ENCODE data around the gene EFNA3. TPM values are rescaled to one million over a fixed set of nuclear protein-coding genes. Genes with fewer than 3 reads are reported as not detected.

Gene EFNA3
- total RNA-seq, 1 donor from 2014 or later, result 1.0 TPM

DNA sequence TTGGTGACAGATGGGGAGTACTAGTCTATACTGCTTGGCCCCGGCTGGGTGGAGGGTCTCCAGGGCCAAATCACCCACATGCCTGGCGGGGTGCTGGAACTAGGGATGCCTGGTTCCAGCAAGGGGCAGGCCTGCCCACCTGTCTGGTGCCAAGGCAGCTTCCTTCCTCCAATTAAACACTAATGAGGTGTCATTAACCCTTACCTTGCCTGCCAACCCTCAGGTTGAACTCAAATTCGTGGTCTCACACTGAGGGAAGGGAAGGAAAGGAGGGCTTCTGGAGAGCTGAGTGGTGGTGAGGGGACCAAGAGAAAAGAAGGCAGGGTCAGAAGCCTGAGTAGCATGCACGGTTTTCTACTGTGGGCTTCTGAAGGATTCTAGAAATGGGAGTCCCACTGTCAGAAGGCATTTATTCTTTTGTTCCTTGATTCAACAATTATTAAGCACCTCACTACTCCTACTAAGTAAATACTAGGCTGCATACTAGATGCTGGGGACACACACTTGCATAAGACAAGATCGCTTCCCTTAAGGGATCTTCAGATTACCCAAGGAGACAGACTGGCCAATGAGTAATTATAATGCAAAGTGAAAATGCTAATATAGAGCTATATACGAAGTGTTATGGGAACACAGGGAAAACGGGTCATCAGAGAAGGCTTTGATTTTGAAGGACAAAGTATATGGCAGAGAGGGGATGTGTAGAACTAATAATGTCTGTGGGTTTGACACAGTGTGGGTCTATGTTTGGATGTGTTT, 5.9 kb upstream of the EFNA3 start:
- DNase-seq (no peak), ATAC-seq (no peak)
- no peaks in the 10 kb centered on the region for H3K27me3 ChIP-seq
- H3K9me3 ChIP-seq, result no peaks in the 10 kb centered on the region
- H3K27ac ChIP-seq, result no peak overlapping the region
- intact Hi-C loops (cut with DNase I), result no loop called here
- no peak for TF ChIP-seq CTCF (IDR thresholded peaks at IDR 0.05)
- H3K4me3 ChIP-seq, result no peak overlapping the region
- no peaks in the 10 kb centered on the region for H3K36me3 ChIP-seq
- peaks cover 14% of the 10 kb centered on the region for H3K4me1 ChIP-seq

- DNase-seq (no peak), ATAC-seq (no peak)
- Histone ChIP-seq H3K27ac (no peak overlapping the region), H3K4me3 (no peak overlapping the region), H3K9me3 (no peaks in the 10 kb centered on the region), H3K36me3 (no peaks in the 10 kb centered on the region), H3K4me1 (peaks cover 14% of the 10 kb centered on the region), H3K27me3 (no peaks in the 10 kb centered on the region)
- TF ChIP-seq CTCF (IDR thresholded peaks at IDR 0.05), result no peak
- intact Hi-C loops (cut with DNase I), result no loop called here
These were observed 5.0 kb upstream of the EFNA3 start for GRCh38 chr1:155073377-155074242.

- intact Hi-C loops (cut with DNase I), result no loop called here
- Histone ChIP-seq H3K9me3 (no peaks in the 10 kb centered on the region), H3K36me3 (no peaks in the 10 kb centered on the region), H3K27ac (no peak overlapping the region), H3K27me3 (peaks cover 16% of the 10 kb centered on the region), H3K4me1 (peaks cover 24% of the 10 kb centered on the region), H3K4me3 (no peak overlapping the region)
- DNase-seq, result no peak
- TF ChIP-seq CTCF (IDR thresholded peaks at IDR 0.05), result no peak
- no peak for ATAC-seq
These were observed 3.1 kb upstream of the EFNA3 start for GRCh38 chr1:155075535-155075934.

DNA sequence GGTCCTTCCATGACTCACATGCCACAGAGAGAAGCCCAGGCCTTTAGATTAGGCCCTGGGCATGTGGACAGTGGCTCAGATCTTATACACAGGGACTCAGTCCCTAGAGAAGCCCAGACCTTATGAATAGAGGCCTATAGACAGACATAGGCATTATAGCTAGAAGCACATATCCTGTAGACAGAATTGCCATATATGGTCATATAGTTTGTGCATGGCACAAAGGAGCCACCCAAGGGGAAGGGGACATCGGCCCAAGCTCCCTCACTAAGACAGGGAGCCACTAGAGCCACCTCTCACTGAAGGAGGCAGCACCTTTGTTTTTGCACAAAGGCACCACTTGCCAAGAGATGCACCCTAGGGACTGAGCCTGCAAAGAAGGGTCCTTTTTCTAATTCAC, 2.3 kb upstream of the EFNA3 start:
- intact Hi-C loops (cut with DNase I), result no loop called here
- TF ChIP-seq CTCF (IDR thresholded peaks at IDR 0.05), result no peak
- no peak overlapping the region for H3K27ac ChIP-seq
- no peaks in the 10 kb centered on the region for H3K36me3 ChIP-seq
- H3K4me3 ChIP-seq, result no peak overlapping the region
- DNase-seq (no peak), ATAC-seq (no peak)
- no peaks in the 10 kb centered on the region for H3K9me3 ChIP-seq
- peaks cover 24% of the 10 kb centered on the region for H3K27me3 ChIP-seq
- peaks cover 27% of the 10 kb centered on the region for H3K4me1 ChIP-seq

DNA sequence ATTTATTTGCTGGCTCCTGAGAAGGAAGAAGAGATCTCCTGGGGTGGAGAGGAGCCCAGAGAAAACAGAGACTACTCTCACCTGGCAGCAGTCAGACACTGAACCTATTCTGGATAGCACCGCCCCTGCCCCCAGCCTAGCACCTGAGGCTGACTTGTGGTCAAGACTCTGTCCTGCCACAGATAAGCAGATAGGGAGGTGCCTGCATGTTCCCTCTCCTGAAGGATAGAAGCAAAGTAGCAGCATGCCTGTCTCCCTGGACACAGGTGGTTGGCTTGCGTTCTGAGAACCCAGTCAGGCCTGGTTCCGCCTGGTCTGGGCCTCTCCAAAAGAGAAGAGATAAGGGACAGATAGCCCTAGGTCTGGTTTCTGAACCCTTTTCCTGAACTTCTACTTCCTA, 1.3 kb upstream of the EFNA3 start:
- intact Hi-C loops (cut with DNase I), result no loop called here
- H3K27me3 ChIP-seq, result peaks cover 34% of the 10 kb centered on the region
- no peak overlapping the region for H3K4me3 ChIP-seq
- no peak for DNase-seq
- no peak for TF ChIP-seq CTCF (IDR thresholded peaks at IDR 0.05)
- peaks cover 34% of the 10 kb centered on the region for H3K4me1 ChIP-seq
- H3K9me3 ChIP-seq, result no peaks in the 10 kb centered on the region
- no peak overlapping the region for H3K27ac ChIP-seq
- no peak for ATAC-seq
- no peaks in the 10 kb centered on the region for H3K36me3 ChIP-seq

Data from upper lobe of right lung (tissue), 1 donor.